Choroid plexus epithelial cell (primary cell): ENCODE results near the gene ZBTB7C.

ENCODE experiments used
- DNase-seq: peaks from one replicate; pipeline ENCODE4 v3.0.0-alpha.2; 2010; ENCODE audit warnings: low read depth
- H3K4me3 ChIP-seq: 2 replicates; pipeline ENCODE4 v1.5.1; 2011; ENCODE audit warnings: low read depth, mild to moderate bottlenecking, control low read depth, low read length, moderate library complexity
- TF ChIP-seq, protein P1 (sequence below): conservative IDR thresholded peaks from 2 replicates; pipeline ENCODE4 v1.5.1; 2011; ENCODE audit warnings: low read depth, mild to moderate bottlenecking, control low read depth, inconsistent platforms, low read length, moderate library complexity

The ZBTB7C gene

DNA sequence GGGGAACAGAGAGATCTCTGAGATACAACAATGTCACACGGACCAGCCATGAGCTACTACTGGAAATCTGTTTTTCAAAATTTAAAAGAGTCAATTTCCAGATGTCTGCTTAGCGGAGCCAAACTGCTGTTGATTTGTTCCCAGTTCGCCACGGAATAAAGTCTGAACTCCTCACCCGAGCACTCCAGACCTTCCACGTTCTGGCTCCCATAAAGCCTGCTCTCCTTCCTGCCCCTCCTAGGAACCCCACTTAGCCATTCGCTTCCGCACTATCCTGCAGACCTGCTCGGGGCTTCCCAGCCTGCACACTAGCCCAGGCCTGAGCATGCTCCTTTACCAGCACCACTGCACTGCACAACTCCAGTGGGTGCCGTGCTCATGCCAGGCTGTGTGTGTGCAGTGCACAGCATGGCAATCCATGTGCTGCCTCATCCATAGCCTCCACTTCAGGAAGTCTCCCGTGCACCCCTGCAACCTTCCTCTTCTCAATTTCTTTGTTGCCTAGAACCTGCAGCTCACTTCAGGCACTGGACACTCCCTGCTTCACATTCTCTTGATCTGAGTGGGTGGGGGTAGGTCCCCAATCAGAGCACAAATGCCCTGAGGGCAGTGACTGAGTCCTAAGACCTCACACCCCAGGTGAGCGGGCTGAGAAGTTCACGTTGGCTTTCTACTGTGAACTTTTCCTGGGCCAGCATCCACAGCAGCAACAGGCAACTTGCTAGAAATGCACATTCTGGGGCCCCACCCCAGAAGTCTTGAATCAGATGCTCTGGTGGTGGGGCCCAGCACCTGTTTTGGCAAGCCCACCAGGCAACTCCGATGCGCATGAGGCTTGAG, 53.7 kb downstream of the ZBTB7C start:
- no peak for DNase-seq
- H3K4me3 ChIP-seq, result no peak overlapping the region
- TF ChIP-seq, protein P1, sequence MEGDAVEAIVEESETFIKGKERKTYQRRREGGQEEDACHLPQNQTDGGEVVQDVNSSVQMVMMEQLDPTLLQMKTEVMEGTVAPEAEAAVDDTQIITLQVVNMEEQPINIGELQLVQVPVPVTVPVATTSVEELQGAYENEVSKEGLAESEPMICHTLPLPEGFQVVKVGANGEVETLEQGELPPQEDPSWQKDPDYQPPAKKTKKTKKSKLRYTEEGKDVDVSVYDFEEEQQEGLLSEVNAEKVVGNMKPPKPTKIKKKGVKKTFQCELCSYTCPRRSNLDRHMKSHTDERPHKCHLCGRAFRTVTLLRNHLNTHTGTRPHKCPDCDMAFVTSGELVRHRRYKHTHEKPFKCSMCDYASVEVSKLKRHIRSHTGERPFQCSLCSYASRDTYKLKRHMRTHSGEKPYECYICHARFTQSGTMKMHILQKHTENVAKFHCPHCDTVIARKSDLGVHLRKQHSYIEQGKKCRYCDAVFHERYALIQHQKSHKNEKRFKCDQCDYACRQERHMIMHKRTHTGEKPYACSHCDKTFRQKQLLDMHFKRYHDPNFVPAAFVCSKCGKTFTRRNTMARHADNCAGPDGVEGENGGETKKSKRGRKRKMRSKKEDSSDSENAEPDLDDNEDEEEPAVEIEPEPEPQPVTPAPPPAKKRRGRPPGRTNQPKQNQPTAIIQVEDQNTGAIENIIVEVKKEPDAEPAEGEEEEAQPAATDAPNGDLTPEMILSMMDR, result no peak

DNA sequence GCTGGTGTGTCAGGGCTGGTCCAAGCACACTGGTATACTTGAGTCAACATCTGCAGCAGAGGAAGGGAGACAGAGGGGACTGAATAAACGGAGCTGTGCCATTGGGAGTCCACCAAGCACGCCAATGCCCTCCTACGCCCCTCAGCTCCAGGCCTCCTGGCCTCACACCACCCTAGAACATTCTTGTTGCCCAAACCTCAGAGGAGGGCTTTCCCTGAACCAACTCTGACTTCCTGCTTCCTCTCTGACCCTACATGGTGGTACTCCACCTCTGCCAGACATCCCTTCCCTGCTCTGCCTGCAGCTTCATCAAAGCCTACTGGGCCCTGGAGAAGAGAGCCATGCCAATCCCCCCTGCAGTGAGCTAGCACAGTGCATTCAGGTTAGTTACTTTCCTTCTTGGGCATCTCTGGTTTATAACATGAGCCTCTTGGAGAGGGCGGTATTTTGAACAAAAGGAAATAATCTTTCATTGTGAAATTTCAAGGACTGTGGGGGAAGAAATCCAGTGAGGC, 54.4 kb downstream of the ZBTB7C start:
- no peak for DNase-seq
- H3K4me3 ChIP-seq, result no peak overlapping the region
- TF ChIP-seq, protein P1, result no peak

DNA sequence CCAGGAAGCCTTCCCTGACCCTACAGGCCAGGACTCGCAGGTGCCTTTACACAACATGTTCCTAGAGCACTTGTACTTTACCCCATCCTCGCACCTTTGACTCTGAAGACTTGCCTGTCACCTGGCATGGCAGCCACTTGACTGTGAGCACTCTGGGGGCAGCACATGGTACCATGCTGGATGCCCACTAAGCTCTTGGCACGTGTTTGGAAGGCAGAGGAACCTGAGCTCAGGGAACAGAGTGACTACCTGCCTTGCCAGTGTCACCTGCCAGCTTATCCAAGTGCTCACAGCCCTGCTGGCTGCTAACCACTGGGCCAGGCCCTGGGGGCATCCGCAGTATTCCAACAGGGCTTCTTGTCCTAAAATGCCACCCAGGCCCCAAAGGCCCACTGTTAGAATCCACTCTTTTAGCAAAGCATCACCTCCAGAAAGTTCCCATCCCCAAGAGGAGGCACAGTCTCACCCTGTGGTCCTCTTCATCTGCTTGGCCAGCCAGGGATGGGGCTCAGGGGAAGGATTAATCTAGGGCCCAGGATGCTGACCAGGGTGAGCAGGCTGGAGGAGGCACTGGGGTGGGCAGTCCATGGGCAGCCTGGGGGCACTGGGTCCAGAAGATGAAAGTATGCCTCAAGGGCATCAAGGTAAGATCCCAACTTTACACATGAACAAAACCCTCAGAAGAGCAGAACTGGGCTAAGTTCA, 57.0 kb downstream of the ZBTB7C start:
- no peak for DNase-seq
- TF ChIP-seq, protein P1, result no peak
- H3K4me3 ChIP-seq, result no peak overlapping the region

DNA sequence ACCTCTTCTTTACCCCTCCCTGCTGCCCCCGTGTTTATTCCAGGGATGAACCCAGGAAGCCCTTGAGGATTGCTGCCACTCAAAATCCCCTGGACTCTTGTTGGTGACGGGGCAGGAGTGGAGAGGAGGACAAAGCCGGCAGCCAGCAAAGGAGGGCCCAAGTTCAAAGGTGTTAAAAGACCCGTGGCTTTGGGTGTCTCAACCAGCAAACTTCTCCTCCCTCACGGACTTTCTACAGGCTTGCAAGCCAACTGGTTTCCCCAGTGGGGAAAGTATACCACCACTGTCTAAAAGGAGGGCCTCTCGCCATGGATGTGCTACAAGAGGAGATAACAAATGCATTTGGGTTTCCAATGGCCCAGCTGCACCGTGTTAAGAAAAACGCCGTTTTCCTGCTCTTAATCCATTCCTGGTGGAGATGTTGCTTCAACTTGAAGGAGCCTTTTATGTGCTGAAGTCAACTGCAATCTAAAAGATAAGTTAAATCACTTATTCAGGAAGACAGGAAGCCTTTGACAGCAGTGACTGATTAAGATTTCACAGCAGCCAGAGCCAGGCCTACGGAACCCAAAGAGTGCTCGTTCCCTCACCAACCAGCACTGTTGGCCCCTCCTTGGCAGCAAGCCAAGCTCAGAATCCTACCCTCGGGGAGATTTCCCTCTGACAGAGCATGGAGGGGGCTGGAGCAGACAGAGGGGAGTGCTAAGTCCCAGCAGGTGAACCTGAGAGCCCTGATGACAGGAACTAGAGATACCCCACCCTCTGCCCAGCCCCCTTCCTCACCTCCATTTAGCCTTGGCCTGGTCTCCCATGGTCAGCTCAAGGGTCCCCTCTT, 57.8 kb downstream of the ZBTB7C start:
- no peak for DNase-seq
- TF ChIP-seq, protein P1, result no peak
- no peak overlapping the region for H3K4me3 ChIP-seq

DNA sequence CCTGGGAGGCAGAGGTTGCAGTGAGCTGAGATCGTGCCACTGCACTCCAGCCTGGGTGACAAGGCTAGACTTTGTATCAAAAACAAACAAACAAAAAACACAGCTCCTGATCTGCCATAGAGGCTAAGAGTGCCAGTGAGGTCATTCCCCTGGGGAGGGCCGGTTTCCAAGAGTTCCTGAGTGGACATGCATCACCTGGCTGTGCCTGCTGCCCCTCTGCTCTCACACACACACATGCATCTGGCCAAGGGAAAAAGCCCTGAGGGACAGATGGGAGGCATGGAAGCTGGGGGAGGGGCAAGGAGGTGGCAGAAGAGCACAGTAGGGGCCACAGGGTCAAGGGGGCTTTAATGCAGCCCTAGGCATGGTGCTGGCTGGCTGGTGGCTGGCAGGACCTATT, 60.4 kb downstream of the ZBTB7C start:
- TF ChIP-seq, protein P1, result no peak
- no peak for DNase-seq
- H3K4me3 ChIP-seq, result no peak overlapping the region

DNA sequence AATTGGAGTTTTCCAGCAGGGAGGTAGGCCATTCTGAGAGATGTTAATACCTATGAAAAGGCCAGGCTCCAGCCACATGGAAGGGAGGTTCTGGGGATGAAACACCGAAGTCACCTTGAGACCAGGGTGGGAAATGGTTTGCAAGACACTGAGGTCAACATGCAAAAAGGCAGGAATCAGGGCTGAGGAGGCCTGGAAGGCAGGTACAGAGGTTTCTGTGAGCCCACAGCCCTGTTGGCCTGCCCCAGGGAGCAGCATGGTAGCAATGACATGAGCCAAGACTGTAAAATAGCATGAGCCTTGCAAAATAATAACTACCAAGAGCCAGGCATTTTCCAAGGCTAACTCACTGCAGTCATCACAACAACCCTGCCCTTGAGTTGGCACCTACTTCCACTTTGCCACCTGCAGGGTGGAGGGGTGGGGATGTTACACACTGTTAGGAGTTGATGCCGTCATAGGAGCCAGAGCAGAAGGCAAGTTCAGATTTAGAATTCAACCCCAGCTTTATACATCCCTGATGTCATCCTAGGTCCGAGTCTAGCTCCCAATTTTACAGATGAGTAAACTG, 61.3 kb downstream of the ZBTB7C start:
- H3K4me3 ChIP-seq, result no peak overlapping the region
- TF ChIP-seq, protein P1, result no peak
- DNase-seq, result no peak
